Tongue (tissue), 2 donors: Measurements from ENCODE around the gene OSTF1. TPM values are rescaled to one million over a fixed set of nuclear protein-coding genes. Genes with fewer than 3 reads are reported as not detected.

Experiments
- DNase-seq: peaks from one replicate; pipeline ENCODE4 v3.0.0-alpha.2; 2015
- total RNA-seq: library from RNA; depleted of rRNA; stranded (reverse); fragments of >200 nt; gene quantifications from one replicate; pipeline ENCODE4 v1.2.3, GENCODE V29; 2014

OSTF1 gene
- total RNA-seq: 17.8 TPM

DNA sequence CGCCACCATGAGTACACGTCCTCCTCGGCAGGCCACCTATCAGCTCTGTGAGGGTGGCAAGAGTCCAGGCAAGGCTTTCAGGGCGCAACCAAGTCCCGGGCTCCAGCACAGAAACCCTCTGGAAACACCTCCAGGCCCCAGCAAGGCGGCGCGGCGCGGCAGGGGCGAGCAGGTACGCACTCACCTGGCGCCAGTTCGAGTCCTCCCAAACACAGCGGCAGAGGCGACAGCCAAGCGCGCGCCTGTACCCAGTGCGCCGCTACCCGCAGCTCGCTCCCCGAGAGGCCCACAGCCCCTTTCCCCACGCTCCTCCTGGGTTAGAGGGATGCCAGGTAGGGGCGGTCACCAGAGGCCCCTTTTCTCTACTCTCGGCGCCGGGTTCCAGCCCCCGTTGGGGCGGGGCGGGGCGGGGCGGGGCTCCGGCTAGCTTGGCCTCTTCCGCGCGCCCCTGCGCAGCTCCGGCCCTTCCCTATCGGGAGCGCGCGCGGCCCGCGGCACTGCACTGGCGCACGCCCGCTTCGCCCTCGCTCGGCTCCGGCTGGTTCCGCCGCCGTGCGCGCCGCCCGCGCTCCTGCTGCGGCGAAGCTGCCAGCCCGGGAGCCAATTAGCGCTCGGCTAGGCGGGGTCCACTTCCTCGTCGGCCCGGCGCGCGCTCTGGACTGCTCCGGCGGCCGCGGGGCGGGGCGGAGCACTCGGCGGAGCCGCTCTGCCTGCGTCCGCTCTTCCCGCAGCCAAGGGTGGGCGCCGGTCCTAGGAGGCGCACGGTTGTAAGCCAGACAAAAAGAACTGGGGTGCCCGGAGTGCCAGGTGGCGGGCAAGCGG is at the start of gene OSTF1, which contains the start of gene NMRK1:
Gene OSTF1 (plus strand): TSS at position 691 of the 822 bp plus-strand sequence. CDS start 179 bp downstream, outside the sequence.
Gene NMRK1 (minus strand): TSS at position 332 of the 822 bp plus-strand sequence. CDS start 5,040 bp downstream, outside the sequence.
- DNase-seq: peak; percentile 98

- peak; percentile 44 for DNase-seq
These were observed 49.3 kb upstream of the OSTF1 start for GRCh38 chr9:75039009-75039408.

- no peak for DNase-seq
These were observed 48.5 kb upstream of the OSTF1 start for GRCh38 chr9:75039801-75040200.

DNA sequence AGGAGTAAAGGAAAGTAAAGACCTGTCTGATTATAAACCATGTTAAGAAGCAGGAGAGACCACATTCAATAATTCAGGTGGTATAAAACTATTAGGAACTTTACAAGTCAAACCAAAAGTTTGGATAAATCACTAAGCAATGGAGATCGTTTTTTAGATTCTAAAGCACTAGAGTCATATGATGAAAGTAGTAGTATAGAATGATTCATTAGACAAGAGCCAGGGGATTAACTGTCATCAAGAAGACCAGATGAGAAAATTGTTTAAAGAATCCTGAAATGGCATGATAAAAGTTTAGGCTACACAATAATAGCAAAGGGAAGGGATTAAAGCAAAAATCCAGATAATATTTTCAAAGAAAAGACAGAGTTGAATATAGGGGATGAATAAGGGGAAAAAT is 47.3 kb upstream of the OSTF1 start:
- no peak for DNase-seq

DNA sequence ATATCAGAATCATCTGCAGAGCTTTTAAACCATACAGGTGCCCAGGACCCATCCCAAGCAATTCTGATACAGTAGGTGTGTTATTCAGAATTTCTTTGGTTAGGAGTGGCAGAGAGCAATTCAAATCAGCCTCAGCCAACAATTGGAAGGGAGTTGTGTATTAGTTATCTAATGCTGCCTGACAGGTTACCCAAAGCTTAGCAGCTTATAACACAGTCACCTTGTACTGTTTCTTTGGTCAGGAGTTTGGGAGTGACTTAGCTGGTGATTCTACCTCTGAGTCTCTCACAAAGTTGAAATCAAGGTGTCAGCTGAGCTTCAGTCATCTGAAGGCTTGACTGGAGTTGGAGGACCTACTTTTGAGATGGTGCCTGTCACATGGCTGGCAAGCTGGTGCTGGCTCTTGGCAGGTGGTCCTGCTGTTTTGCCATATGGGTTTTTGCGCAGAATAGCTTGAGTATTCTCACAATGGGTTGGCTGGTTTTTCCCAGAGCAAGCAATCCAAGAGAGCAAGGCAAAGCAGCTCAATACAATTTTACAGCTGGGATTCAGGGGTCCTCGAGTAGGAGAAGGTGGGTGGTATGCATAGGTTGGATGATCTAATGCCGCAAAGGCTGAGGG is 41.5 kb upstream of the OSTF1 start:
- DNase-seq: no peak

- no peak for DNase-seq
These were observed 40.8 kb upstream of the OSTF1 start for GRCh38 chr9:75047506-75047905.

DNA sequence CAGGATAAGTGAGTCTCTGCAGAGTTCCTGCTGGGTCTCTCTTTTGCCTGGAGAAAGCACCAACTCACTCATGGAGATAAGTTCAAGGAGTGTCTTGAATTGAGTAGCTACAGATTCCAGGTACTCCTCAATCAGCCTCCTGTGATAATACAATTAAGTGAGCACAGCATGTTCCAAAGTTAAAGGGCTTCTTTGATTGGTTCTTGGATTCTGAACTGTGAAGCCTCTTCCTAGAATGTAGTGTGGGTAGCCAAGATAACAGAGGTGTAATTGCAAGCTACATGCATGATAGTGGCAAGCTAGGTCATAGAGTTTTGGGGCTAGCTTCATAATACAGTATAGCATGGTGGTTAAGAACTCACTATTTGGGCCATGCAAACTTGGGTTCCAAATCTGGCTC is 37.0 kb upstream of the OSTF1 start:
- DNase-seq: no peak

- no peak for DNase-seq
These were observed 34.4 kb upstream of the OSTF1 start for GRCh38 chr9:75053869-75054268.

- DNase-seq: no peak
These were observed 33.8 kb upstream of the OSTF1 start for GRCh38 chr9:75054368-75055001.

GRCh38 chr9:75061169-75061568 is 27.1 kb upstream of the OSTF1 start:
- no peak for DNase-seq

- DNase-seq: peak; percentile 40
These were observed 24.6 kb upstream of the OSTF1 start for GRCh38 chr9:75063556-75064305.

- DNase-seq: peak; percentile 18
These were observed 23.8 kb upstream of the OSTF1 start for GRCh38 chr9:75064307-75065025.

DNA sequence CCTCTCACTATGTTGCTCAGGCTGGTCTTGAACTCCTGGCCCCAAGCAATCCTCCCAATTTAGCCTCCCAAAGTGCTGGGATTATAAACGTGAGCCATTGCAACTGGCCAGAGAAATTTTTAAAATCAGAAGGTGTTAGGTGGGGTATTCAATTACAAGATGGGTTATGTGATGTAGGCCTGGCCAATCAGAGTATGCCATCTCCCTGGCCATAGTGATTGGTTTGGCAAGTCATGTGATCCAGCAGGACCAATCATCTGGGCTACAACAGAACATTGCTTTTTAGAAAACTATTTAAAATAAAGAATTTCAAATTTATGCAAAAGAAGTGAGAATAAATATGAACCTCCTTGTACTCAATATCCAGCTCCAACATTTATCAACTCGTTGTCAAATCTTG is 22.8 kb upstream of the OSTF1 start:
- no peak for DNase-seq

- no peak for DNase-seq
These were observed 20.4 kb upstream of the OSTF1 start for GRCh38 chr9:75067894-75068293.

GRCh38 chr9:75069171-75069570 is 19.1 kb upstream of the OSTF1 start:
- no peak for DNase-seq

DNA sequence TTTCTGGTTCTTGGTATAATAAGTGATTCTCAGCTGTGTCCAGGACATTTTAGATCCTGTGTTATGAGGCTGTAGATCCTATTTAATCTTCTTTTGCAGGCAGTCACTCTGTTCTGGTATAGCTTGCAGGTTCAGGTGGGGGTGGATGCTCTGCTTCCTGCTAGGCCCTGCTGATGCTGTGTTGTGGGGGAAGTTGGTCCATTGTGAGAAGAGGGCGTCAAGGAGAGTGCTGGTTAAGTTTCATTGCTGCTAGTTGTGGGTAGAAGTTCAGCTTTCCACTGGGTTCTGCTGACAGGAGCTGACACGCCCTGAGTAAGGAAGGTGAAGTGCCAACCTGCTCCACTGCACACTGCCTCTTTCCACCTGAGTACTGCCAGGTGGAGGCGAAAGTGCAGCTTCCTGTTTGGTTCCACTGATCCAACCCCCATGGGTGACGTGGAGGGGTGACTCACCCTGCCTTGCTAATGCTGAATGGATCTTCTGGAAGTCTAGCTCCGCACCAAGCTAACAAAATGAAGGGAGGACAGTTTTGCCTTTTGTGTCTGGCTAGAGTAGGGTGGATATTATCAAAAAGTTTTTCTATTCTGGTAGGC is 16.7 kb upstream of the OSTF1 start:
- no peak for DNase-seq

GRCh38 chr9:75072895-75073294 is 15.4 kb upstream of the OSTF1 start:
- DNase-seq: no peak

DNA sequence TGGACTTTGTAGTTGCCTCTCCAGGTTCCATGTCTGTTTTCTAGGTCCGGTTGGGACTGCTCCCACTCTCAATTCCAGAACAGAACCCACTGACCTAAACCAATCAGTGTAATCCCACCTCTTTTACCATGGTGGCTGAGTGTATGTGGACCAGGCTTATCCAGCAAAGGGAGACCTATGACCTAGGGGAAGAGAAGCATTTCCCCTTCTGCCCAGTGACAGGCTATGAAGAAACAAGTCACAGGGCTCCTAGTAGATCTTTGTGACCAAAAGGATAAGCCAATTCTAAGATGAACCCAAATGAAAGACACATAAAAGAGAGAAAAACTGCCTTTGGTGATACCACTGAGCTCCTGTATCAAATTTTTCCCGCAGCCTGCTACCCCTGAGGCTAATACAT is 6.7 kb upstream of the OSTF1 start:
- no peak for DNase-seq

DNA sequence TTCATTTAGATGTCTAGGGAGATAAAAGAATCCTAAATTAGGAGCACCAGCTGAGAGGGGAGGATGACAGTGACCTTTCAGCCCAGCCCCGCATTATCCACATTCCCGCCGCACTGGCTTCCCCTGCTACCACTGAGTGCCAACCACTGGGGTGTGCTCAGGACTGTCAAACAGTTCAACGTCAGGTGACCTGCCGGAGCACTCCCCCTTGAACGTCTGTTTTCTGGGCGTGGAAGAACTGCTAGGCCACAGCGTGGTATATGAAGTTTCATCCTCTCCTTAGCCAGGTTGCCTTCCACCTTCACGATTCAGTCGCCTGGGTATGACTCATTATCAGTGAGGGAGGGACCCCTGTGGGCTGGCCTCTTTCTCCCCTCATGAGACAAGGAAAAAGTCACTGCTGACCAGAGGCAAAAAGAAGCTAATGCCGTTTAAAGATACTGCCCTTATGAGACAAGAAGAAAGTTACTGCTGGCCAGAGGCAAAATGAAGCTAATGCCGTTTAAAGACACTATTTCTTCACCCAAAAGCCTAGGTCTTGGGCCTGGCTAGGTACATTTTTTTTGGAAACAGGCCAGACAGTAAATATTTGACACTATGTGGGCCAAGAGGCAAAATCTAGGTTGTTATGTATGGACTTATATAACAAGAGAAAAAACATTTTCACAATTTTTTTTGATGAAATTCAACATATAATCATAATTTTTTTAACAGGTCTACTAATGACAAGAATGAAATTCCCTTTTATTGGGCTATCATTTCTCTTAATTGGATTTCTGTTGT is 4.9 kb upstream of the OSTF1 start:
- peak; percentile 34 for DNase-seq

GRCh38 chr9:75084081-75084672 is 4.1 kb upstream of the OSTF1 start:
- DNase-seq: no peak
